ENCODE measurements around the gene PARK7. TPM values are rescaled to one million over a fixed set of nuclear protein-coding genes. Genes with fewer than 3 reads are reported as not detected.
"Not testable (repeated sequence)": the region's sequence is repeated elsewhere in the genome, so short reads cannot be mapped to it uniquely, and the experiment has no call there.

The PARK7 gene
- total RNA-seq, 1 donor from 2014 or later: 282 TPM

DNA sequence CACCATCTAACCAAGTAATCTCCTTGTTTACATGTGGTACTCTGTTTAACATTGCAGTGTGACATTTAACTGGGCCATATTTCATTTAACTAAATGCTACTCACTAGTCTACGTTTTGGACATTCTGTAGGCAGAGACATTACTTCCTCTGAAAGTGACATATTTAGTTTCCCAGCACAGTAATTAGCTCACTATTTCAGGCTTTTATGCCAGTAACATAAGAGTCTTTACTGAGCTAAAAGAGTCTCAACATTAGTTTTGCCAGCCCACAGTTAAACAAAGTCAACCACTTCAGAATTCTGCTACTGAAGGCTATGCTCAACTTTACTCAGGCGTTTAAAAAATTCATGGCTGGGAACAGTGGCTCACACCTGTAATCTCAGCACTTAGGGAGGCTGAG, 18.3 kb upstream of the PARK7 start:
- DNase-seq (ENCODE audit: low read depth): no peak
- no peak for TF ChIP-seq CTCF (conservative IDR thresholded peaks at IDR 0.05; ENCODE audit: low read depth, low read length)
- H3K4me3 ChIP-seq (ENCODE audit: low read depth, low read length): no peak overlapping the region

- peak; percentile 66 for DNase-seq (ENCODE audit: low read depth)
- TF ChIP-seq CTCF (conservative IDR thresholded peaks at IDR 0.05; ENCODE audit: low read depth, low read length): no peak
- H3K4me3 ChIP-seq (ENCODE audit: low read depth, low read length): no peak overlapping the region
Measured at GRCh38 chr1:7948960-7949359, 12.6 kb upstream of the PARK7 start.

DNA sequence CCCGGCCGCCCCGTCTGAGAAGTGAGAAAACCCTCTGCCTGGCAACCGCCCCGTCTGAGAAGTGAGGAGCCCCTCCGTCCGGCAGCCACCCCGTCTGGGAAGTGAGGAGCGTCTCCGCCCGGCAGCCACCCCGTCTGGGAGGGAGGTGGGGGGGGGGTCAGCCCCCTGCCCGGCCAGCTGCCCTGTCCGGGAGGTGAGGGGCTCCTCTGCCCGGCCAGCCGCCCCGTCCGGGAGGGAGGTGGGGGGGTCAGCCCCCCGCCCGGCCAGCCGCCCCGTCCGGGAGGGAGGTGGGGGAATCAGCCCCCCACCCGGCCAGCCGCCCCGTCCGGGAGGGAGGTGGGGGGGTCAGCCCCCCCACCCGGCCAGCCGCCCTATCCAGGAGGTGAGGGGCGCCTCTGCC, 8.7 kb upstream of the PARK7 start:
- DNase-seq (ENCODE audit: low read depth): not testable (repeated sequence)

GRCh38 chr1:7953850-7954609, 7.5 kb upstream of the PARK7 start:
- no peak for TF ChIP-seq CTCF (conservative IDR thresholded peaks at IDR 0.05; ENCODE audit: low read depth, low read length)
- H3K4me3 ChIP-seq (ENCODE audit: low read depth, low read length): peak overlapping the region; percentile 74
- DNase-seq (ENCODE audit: low read depth): no peak

More for the DNA sequence above, 8.7 kb upstream of the PARK7 start:
- not testable (repeated sequence) for H3K4me3 ChIP-seq (ENCODE audit: low read depth, low read length)

- H3K4me3 ChIP-seq (ENCODE audit: low read depth, low read length): peak overlapping the region; percentile 74
- DNase-seq (ENCODE audit: low read depth): no peak
- TF ChIP-seq CTCF (conservative IDR thresholded peaks at IDR 0.05; ENCODE audit: low read depth, low read length): no peak
Measured at GRCh38 chr1:7954683-7955082, 6.8 kb upstream of the PARK7 start.

GRCh38 chr1:7956218-7957032, 5.1 kb upstream of the PARK7 start:
- H3K4me3 ChIP-seq (ENCODE audit: low read depth, low read length): no peak overlapping the region
- TF ChIP-seq CTCF (conservative IDR thresholded peaks at IDR 0.05; ENCODE audit: low read depth, low read length): no peak
- no peak for DNase-seq (ENCODE audit: low read depth)

DNA sequence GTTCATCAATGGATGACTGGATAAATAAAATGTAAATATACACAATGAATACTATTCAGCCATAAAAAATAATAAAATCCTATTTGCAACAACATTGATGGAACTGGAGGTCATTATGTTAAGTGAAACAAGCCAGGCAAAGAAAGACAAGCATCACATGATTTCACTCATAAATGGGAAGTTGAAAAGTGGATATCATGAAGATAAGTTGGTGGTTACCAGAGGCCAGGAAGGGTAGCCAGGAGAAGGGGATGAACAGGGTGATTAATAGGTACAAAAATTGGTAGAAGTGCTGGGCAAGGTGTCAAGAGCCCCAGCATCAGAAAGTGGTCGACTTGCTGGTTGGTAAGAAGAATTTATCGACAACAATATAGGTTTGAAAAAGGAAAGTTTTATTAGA, 1.3 kb upstream of the PARK7 start:
- DNase-seq (ENCODE audit: low read depth): no peak
- no peak overlapping the region for H3K4me3 ChIP-seq (ENCODE audit: low read depth, low read length)
- TF ChIP-seq CTCF (conservative IDR thresholded peaks at IDR 0.05; ENCODE audit: low read depth, low read length): no peak
